NB4 (cell line): ENCODE measurements around the gene XPO5.

Source experiments
- CTCF ChIP-seq: IDR thresholded peaks from one replicate; pipeline ENCODE4 v1.5.1; 2012; ENCODE audit warnings: low read depth, low read length
- MAX ChIP-seq: IDR thresholded peaks from 2 replicates; pipeline ENCODE4 v1.6.1; 2011; ENCODE audit warnings: low read depth, low read length
- MYC ChIP-seq: IDR thresholded peaks from 2 replicates; pipeline ENCODE4 v1.6.1; 2011; ENCODE audit warnings: low read depth, low read length
- POLR2A ChIP-seq: IDR thresholded peaks from 2 replicates; pipeline ENCODE4 v1.6.1; 2011; ENCODE audit warnings: mild to moderate bottlenecking; ENCODE audit not compliant: insufficient read length; ENCODE audit errors: extremely low read depth

GRCh38 chr6:43508481-43509141, 67.2 kb downstream of the XPO5 start:
- TF ChIP-seq MAX (no peak), CTCF (no peak), POLR2A (no peak), MYC (no peak)
